Erythroblast (primary cell): ENCODE measurements around the gene NR2F1.

Experiments
- GATA1 ChIP-seq: IDR thresholded peaks from 2 replicates; pipeline ENCODE4 v1.6.1; 2011; ENCODE audit warnings: low read depth, mild to moderate bottlenecking, control low read depth, low read length, moderate library complexity
- POLR2A ChIP-seq: IDR thresholded peaks from 2 replicates; pipeline ENCODE4 v1.6.1; 2011; ENCODE audit warnings: mild to moderate bottlenecking, low read length

DNA sequence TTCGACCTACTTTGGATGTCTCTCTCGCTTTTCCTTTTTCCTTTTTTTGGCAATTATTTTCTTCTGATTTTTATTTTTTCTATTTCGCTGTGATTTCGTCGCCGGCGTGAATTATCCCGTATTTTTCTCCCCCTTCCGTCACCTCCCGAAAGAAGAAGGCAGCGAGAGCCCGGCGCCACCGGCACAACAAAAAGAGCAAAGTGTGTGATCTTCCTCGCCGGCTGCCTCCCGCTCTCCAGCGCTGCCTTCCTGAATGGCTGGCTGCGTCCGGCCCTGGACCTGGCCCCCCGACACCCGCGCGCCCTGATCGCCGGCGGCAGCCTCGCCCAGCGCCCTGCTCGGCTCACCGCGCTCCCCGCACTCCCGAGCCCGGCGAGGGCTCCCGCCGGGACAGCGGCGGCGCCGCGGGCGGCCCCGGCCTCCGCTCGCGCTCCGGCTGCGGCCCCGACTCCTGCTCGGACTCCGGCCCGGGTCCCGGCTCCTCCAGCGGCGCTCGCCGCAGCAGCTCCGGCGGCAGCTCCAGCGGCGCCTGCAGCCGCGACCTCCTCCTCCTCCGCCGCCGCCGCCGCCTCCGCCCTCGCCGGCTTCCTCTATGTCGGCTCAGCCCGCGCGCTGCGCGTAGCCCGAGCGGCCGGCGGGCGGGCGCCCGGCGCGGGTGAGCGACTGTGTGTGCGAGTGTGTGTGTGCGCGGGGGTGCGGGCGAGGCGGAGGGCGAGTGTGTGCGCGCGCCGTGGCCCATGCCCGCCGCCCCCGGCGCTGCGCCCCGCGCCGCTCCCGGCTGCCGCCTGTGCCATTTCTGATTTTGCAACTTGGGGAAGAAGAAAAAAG, 960 bp downstream of the NR2F1 start:
- TF ChIP-seq POLR2A (no peak), GATA1 (no peak)
